Measurements from ENCODE around the gene FOLR3.

FOLR3 gene

GRCh38 chr11:72119198-72119597 is 16.3 kb upstream of the FOLR3 start:
- H3K9me3 ChIP-seq (ENCODE audit: insufficient read depth, low read depth, low read length): no peaks in the 10 kb centered on the region
- no peaks in the 10 kb centered on the region for H3K9me2 ChIP-seq (replicated peaks; ENCODE audit: low read depth, low read length)
- H3K4me2 ChIP-seq (ENCODE audit: low read depth, low read length, poor library complexity, severe bottlenecking): no peak overlapping the region
- H3K9ac ChIP-seq (ENCODE audit: low read depth, low read length, poor library complexity, severe bottlenecking): no peak overlapping the region
- H3K27me3 ChIP-seq (ENCODE audit: insufficient read depth, low read length, poor library complexity, severe bottlenecking): peaks cover 15% of the 10 kb centered on the region
- H4K20me1 ChIP-seq (ENCODE audit: insufficient read depth, low read length, poor library complexity, severe bottlenecking): no peaks in the 10 kb centered on the region
- TF ChIP-seq CTCF (conservative IDR thresholded peaks at IDR 0.05; ENCODE audit: low read length): no peak
- TF ChIP-seq EZH2phosphoT487 (IDR thresholded peaks at IDR 0.05; ENCODE audit: borderline replicate concordance): no peak
- H3K36me3 ChIP-seq (ENCODE audit: insufficient read depth, low read length): no peaks in the 10 kb centered on the region
- no peaks in the 10 kb centered on the region for H3K4me1 ChIP-seq (ENCODE audit: insufficient read depth, low read length, poor library complexity, severe bottlenecking)
- no peak overlapping the region for H3K4me3 ChIP-seq (ENCODE audit: low read length, poor library complexity, severe bottlenecking)
- no peaks in the 10 kb centered on the region for H3F3A ChIP-seq (ENCODE audit: low read depth)
- H3K79me2 ChIP-seq (ENCODE audit: insufficient read depth, low read length): no peaks in the 10 kb centered on the region
- 0 out of 2 replicates have a peak overlapping the region, but pooled peaks have one; percentile 23 for H2AFZ ChIP-seq (ENCODE audit: low read length)

GRCh38 chr11:72120930-72121329 is 14.6 kb upstream of the FOLR3 start:
- Histone ChIP-seq H3K9ac (ENCODE audit: low read depth, low read length, poor library complexity, severe bottlenecking) (no peak overlapping the region), H3K9me2 (replicated peaks; ENCODE audit: low read depth, low read length) (no peaks in the 10 kb centered on the region), H3K27me3 (ENCODE audit: insufficient read depth, low read length, poor library complexity, severe bottlenecking) (peaks cover under 1% of the 10 kb centered on the region), H3K4me1 (ENCODE audit: insufficient read depth, low read length, poor library complexity, severe bottlenecking) (no peaks in the 10 kb centered on the region), H3K4me2 (ENCODE audit: low read depth, low read length, poor library complexity, severe bottlenecking) (no peak overlapping the region), H4K20me1 (ENCODE audit: insufficient read depth, low read length, poor library complexity, severe bottlenecking) (no peaks in the 10 kb centered on the region), H3K79me2 (ENCODE audit: insufficient read depth, low read length) (no peaks in the 10 kb centered on the region), H2AFZ (ENCODE audit: low read length) (no peak overlapping the region), H3K4me3 (ENCODE audit: low read length, poor library complexity, severe bottlenecking) (no peak overlapping the region), H3F3A (ENCODE audit: low read depth) (no peaks in the 10 kb centered on the region), H3K36me3 (ENCODE audit: insufficient read depth, low read length) (no peaks in the 10 kb centered on the region), H3K9me3 (ENCODE audit: insufficient read depth, low read depth, low read length) (no peaks in the 10 kb centered on the region; the same call in 1 of the 2 replicates)
- TF ChIP-seq EZH2phosphoT487 (IDR thresholded peaks at IDR 0.05; ENCODE audit: borderline replicate concordance) (no peak), CTCF (conservative IDR thresholded peaks at IDR 0.05; ENCODE audit: low read length) (no peak)

GRCh38 chr11:72122607-72123006 is 12.9 kb upstream of the FOLR3 start:
- Histone ChIP-seq H4K20me1 (ENCODE audit: insufficient read depth, low read length, poor library complexity, severe bottlenecking) (no peaks in the 10 kb centered on the region), H3K36me3 (ENCODE audit: insufficient read depth, low read length) (no peaks in the 10 kb centered on the region), H3K9me3 (ENCODE audit: insufficient read depth, low read depth, low read length) (peaks cover 10% of the 10 kb centered on the region; the same call in 1 of the 2 replicates), H3K27me3 (ENCODE audit: insufficient read depth, low read length, poor library complexity, severe bottlenecking) (no peaks in the 10 kb centered on the region), H3F3A (ENCODE audit: low read depth) (no peaks in the 10 kb centered on the region), H2AFZ (ENCODE audit: low read length) (no peak overlapping the region), H3K9ac (ENCODE audit: low read depth, low read length, poor library complexity, severe bottlenecking) (no peak overlapping the region), H3K4me3 (ENCODE audit: low read length, poor library complexity, severe bottlenecking) (no peak overlapping the region), H3K9me2 (replicated peaks; ENCODE audit: low read depth, low read length) (no peaks in the 10 kb centered on the region), H3K79me2 (ENCODE audit: insufficient read depth, low read length) (no peaks in the 10 kb centered on the region), H3K4me2 (ENCODE audit: low read depth, low read length, poor library complexity, severe bottlenecking) (no peak overlapping the region), H3K4me1 (ENCODE audit: insufficient read depth, low read length, poor library complexity, severe bottlenecking) (no peaks in the 10 kb centered on the region)
- no peak for TF ChIP-seq EZH2phosphoT487 (IDR thresholded peaks at IDR 0.05; ENCODE audit: borderline replicate concordance)
- no peak for TF ChIP-seq CTCF (conservative IDR thresholded peaks at IDR 0.05; ENCODE audit: low read length)

Data from Loucy (cell line).